Measurements from ENCODE around the gene GRAP2.

The GRAP2 gene

GRCh38 chr22:39952347-39952746 is 51.5 kb downstream of the GRAP2 start:
- TF ChIP-seq CTCF (IDR thresholded peaks at IDR 0.05; ENCODE audit: low read length) (no peak), EZH2 (optimal IDR thresholded peaks at IDR 0.05; ENCODE audit: low read depth, low read length) (no peak), EZH2phosphoT487 (IDR thresholded peaks at IDR 0.05; ENCODE audit: low read length) (no peak)
- no peaks in the 10 kb centered on the region for H3K9me2 ChIP-seq (replicated peaks; ENCODE audit: insufficient read depth, low read length)
- H3K36me3 ChIP-seq (replicated peaks; ENCODE audit: insufficient read depth, low read length) = no peaks in the 10 kb centered on the region
- no peak overlapping the region for H3K4me3 ChIP-seq (ENCODE audit: low read length)
- H3K27ac ChIP-seq (ENCODE audit: low read length) = no peak overlapping the region; the same call in 1 of the 2 replicates
- H3K9me3 ChIP-seq (replicated peaks; ENCODE audit: insufficient read depth, low read length) = no peaks in the 10 kb centered on the region
- H3K9ac ChIP-seq (ENCODE audit: low read length) = no peak overlapping the region
- H3F3A ChIP-seq (ENCODE audit: insufficient read depth, low read length) = peaks cover 13% of the 10 kb centered on the region
- H2AFZ ChIP-seq (ENCODE audit: low read length) = no peak overlapping the region
- no peak overlapping the region for H3K4me2 ChIP-seq (ENCODE audit: low read depth, low read length)
- peaks cover 31% of the 10 kb centered on the region for H3K4me1 ChIP-seq (ENCODE audit: low read length)
- no peaks in the 10 kb centered on the region for H3K79me2 ChIP-seq (ENCODE audit: low read length)
- H3K27me3 ChIP-seq (replicated peaks; ENCODE audit: insufficient read depth, low read length) = no peaks in the 10 kb centered on the region
- no peaks in the 10 kb centered on the region for H4K20me1 ChIP-seq (ENCODE audit: insufficient read depth, low read length)
- no peak for DNase-seq

- H3K4me2 ChIP-seq (ENCODE audit: low read depth, low read length) = no peak overlapping the region
- H3K9me2 ChIP-seq (replicated peaks; ENCODE audit: insufficient read depth, low read length) = no peaks in the 10 kb centered on the region
- peaks cover 30% of the 10 kb centered on the region for H3K4me1 ChIP-seq (ENCODE audit: low read length)
- H3K79me2 ChIP-seq (ENCODE audit: low read length) = no peaks in the 10 kb centered on the region
- no peaks in the 10 kb centered on the region for H4K20me1 ChIP-seq (ENCODE audit: insufficient read depth, low read length)
- H3K9ac ChIP-seq (ENCODE audit: low read length) = no peak overlapping the region
- H3K36me3 ChIP-seq (replicated peaks; ENCODE audit: insufficient read depth, low read length) = no peaks in the 10 kb centered on the region
- TF ChIP-seq EZH2 (optimal IDR thresholded peaks at IDR 0.05; ENCODE audit: low read depth, low read length) = no peak
- no peak for TF ChIP-seq EZH2phosphoT487 (IDR thresholded peaks at IDR 0.05; ENCODE audit: low read length)
- no peak for TF ChIP-seq CTCF (IDR thresholded peaks at IDR 0.05; ENCODE audit: low read length)
- H2AFZ ChIP-seq (ENCODE audit: low read length) = no peak overlapping the region
- H3K27me3 ChIP-seq (replicated peaks; ENCODE audit: insufficient read depth, low read length) = no peaks in the 10 kb centered on the region
- no peaks in the 10 kb centered on the region for H3K9me3 ChIP-seq (replicated peaks; ENCODE audit: insufficient read depth, low read length)
- DNase-seq = no peak
- H3K4me3 ChIP-seq (ENCODE audit: low read length) = no peak overlapping the region
- no peak overlapping the region for H3K27ac ChIP-seq (ENCODE audit: low read length)
- H3F3A ChIP-seq (ENCODE audit: insufficient read depth, low read length) = peaks cover 20% of the 10 kb centered on the region
These were observed 52.2 kb downstream of the GRAP2 start for GRCh38 chr22:39953101-39953500.

GRCh38 chr22:39954584-39955055 is 53.7 kb downstream of the GRAP2 start:
- no peak overlapping the region for H3K4me3 ChIP-seq (ENCODE audit: low read length)
- no peak for DNase-seq
- H3K36me3 ChIP-seq (replicated peaks; ENCODE audit: insufficient read depth, low read length) = no peaks in the 10 kb centered on the region
- H3K9me3 ChIP-seq (replicated peaks; ENCODE audit: insufficient read depth, low read length) = no peaks in the 10 kb centered on the region
- TF ChIP-seq CTCF (IDR thresholded peaks at IDR 0.05; ENCODE audit: low read length) (no peak), EZH2 (optimal IDR thresholded peaks at IDR 0.05; ENCODE audit: low read depth, low read length) (no peak), EZH2phosphoT487 (IDR thresholded peaks at IDR 0.05; ENCODE audit: low read length) (no peak)
- no peak overlapping the region for H3K4me2 ChIP-seq (ENCODE audit: low read depth, low read length)
- H3F3A ChIP-seq (ENCODE audit: insufficient read depth, low read length) = peaks cover 20% of the 10 kb centered on the region
- no peak overlapping the region for H3K9ac ChIP-seq (ENCODE audit: low read length)
- H3K27ac ChIP-seq (ENCODE audit: low read length) = no peak overlapping the region
- H3K79me2 ChIP-seq (ENCODE audit: low read length) = no peaks in the 10 kb centered on the region
- no peaks in the 10 kb centered on the region for H3K27me3 ChIP-seq (replicated peaks; ENCODE audit: insufficient read depth, low read length)
- H4K20me1 ChIP-seq (ENCODE audit: insufficient read depth, low read length) = no peaks in the 10 kb centered on the region
- H3K4me1 ChIP-seq (ENCODE audit: low read length) = peaks cover 36% of the 10 kb centered on the region
- H3K9me2 ChIP-seq (replicated peaks; ENCODE audit: insufficient read depth, low read length) = no peaks in the 10 kb centered on the region
- no peak overlapping the region for H2AFZ ChIP-seq (ENCODE audit: low read length)
